Caco-2 (cell line): Measurements from ENCODE around the gene PLD2. TPM values are rescaled to one million over a fixed set of nuclear protein-coding genes. Genes with fewer than 3 reads are reported as not detected.

Source experiments
- BruUV-seq: library from RNA; stranded (reverse); fragments of 400-500 nt; replicated peaks from 2 replicates; lab custom pipeline; 2021; lab: Mats Ljungman, UMichigan
- CTCF ChIA-PET: fragments of 300-600 bp; sonication (Branson Sonifier 250); formaldehyde crosslinking; loops from one replicate; lab custom pipeline; 2022; ENCODE audit warnings: antibody characterized with exemption; lab: Charles Lee
- POLR2A ChIA-PET: fragments of 300-600 bp; sonication (Branson Sonifier 250); formaldehyde crosslinking; loops from one replicate; lab custom pipeline; 2022; ENCODE audit warnings: antibody characterized with exemption; lab: Charles Lee
- DNase-seq, 2 experiments: peaks; one replicate each; pipeline versions ENCODE4 v3.0.0 to v3.0.0-alpha.2; 2020 to 2022
- H3K27me3 ChIP-seq: replicated peaks from 2 replicates; pipeline ENCODE4 v1.6.0; 2011; ENCODE audit warnings: low read length; ENCODE audit not compliant: control insufficient read depth, insufficient read depth
- H3K36me3 ChIP-seq: 2 replicates; pipeline ENCODE4 v1.5.1; 2011; ENCODE audit warnings: low read length; ENCODE audit not compliant: control insufficient read depth, insufficient read depth
- H3K4me1 ChIP-seq: fragments of 250-450 bp; sonication (Bioruptor Pico); 2 replicates; pipeline ENCODE4 v1.5.1; 2020; ENCODE audit warnings: mild to moderate bottlenecking
- H3K4me3 ChIP-seq: 2 replicates; pipeline ENCODE4 v1.5.1; 2011; ENCODE audit warnings: low read depth, mild to moderate bottlenecking, control low read depth, low read length
- H3K9me3 ChIP-seq: fragments of 250-450 bp; sonication (Bioruptor Pico); 2 replicates; pipeline ENCODE4 v1.5.1; 2020; ENCODE audit warnings: mild to moderate bottlenecking, moderate library complexity
- H3K27ac Mint-ChIP-seq: one replicate; pipeline ENCODE4 v1.8.0; 2022; ENCODE audit warnings: mixed read lengths; ENCODE audit not compliant: unreplicated experiment
- H3K27me3 Mint-ChIP-seq: one replicate; pipeline ENCODE4 v1.8.0; 2022; ENCODE audit warnings: mixed read lengths; ENCODE audit not compliant: insufficient read depth, unreplicated experiment
- H3K36me3 Mint-ChIP-seq: one replicate; pipeline ENCODE4 v1.8.0; 2022; ENCODE audit warnings: mild to moderate bottlenecking, mixed read lengths; ENCODE audit not compliant: insufficient read depth, unreplicated experiment
- H3K4me1 Mint-ChIP-seq: one replicate; pipeline ENCODE4 v1.8.0; 2022; ENCODE audit warnings: low read depth, mixed read lengths; ENCODE audit not compliant: unreplicated experiment
- H3K4me3 Mint-ChIP-seq: one replicate; pipeline ENCODE4 v1.8.0; 2022; ENCODE audit warnings: mild to moderate bottlenecking, moderate library complexity, mixed read lengths; ENCODE audit not compliant: unreplicated experiment
- H3K9me3 Mint-ChIP-seq: one replicate; pipeline ENCODE4 v1.8.0; 2022; ENCODE audit warnings: mixed read lengths; ENCODE audit not compliant: unreplicated experiment
- intact Hi-C: fragments of 100-400 bp; cut with micrococcal nuclease; formaldehyde crosslinking; loops from one replicate; pipeline ENCODE4 v1.10.0; 2022; ENCODE audit not compliant: unreplicated experiment
- total RNA-seq: library from RNA; stranded (reverse); gene quantifications from 2 replicates; pipeline ENCODE4 v1.2.3, GENCODE V29; 2022
- TF ChIP-seq, protein P1 (sequence below), 2 experiments: fragments of 200-600 bp in 1 of 2; IDR thresholded peaks; 1 replicate in 1 of 2; 2 replicates in 1 of 2; pipeline versions ENCODE4 v1.5.1 to v1.8.0; 2011 to 2022; ENCODE audit warnings: antibody characterized with exemption in 1 of 2, control low read depth in 1 of 2, inconsistent platforms in 1 of 2, low read depth in 1 of 2, low read length in 1 of 2, mild to moderate bottlenecking in 1 of 2, moderate library complexity in 1 of 2; ENCODE audit not compliant: insufficient read depth in 1 of 2, severe bottlenecking in 1 of 2, unreplicated experiment in 1 of 2

Gene PLD2
- total RNA-seq, 1 experiment from 2014 or later: 47.2 TPM

DNA sequence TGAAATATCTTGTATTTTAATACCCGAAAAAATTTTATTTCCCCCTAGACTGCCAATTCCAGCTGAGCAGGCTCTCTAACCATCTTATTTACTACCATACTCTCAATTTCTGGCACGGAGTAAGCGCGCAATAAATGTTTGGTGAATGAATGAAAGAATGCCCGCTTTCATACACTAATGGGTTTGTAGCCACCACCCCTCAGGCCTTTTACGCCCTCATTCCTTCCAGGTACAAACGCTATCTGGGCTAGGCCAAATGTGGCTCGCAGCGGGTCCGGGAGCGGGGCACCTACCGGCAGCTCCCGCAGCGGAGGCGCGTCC, 536 bp upstream of the PLD2 start:
- no peaks in the 10 kb centered on the region for H3K4me1 ChIP-seq
- TF ChIP-seq, protein P1, sequence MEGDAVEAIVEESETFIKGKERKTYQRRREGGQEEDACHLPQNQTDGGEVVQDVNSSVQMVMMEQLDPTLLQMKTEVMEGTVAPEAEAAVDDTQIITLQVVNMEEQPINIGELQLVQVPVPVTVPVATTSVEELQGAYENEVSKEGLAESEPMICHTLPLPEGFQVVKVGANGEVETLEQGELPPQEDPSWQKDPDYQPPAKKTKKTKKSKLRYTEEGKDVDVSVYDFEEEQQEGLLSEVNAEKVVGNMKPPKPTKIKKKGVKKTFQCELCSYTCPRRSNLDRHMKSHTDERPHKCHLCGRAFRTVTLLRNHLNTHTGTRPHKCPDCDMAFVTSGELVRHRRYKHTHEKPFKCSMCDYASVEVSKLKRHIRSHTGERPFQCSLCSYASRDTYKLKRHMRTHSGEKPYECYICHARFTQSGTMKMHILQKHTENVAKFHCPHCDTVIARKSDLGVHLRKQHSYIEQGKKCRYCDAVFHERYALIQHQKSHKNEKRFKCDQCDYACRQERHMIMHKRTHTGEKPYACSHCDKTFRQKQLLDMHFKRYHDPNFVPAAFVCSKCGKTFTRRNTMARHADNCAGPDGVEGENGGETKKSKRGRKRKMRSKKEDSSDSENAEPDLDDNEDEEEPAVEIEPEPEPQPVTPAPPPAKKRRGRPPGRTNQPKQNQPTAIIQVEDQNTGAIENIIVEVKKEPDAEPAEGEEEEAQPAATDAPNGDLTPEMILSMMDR (IDR thresholded peaks at IDR 0.05; ENCODE audit: insufficient read depth in 1 of 2, low read depth in 1 of 2, low read length in 1 of 2, severe bottlenecking in 1 of 2, unreplicated experiment in 1 of 2): no peak
- DNase-seq: no peak
- ChIA-PET CTCF (interaction anchor here (0.5 to 1.6 kb wide), 3 partner anchors 16 to 110 kb away, joined by 3 to 9 read pairs (median 4); partner anchors contain the start of gene ARRB2), POLR2A (interaction anchor here (0.5 to 1.0 kb wide), 3 partner anchors 10 to 144 kb away, joined by 4 to 5 read pairs (median 4); partner anchors contain the start of gene PSMB6)
- no peaks in the 10 kb centered on the region for H3K36me3 ChIP-seq
- no peaks in the 10 kb centered on the region for H3K27me3 Mint-ChIP-seq
- no peaks in the 10 kb centered on the region for H3K4me1 Mint-ChIP-seq
- peak overlapping the region; percentile 55 for H3K4me3 ChIP-seq
- H3K9me3 Mint-ChIP-seq: no peaks in the 10 kb centered on the region
- H3K36me3 Mint-ChIP-seq: peaks cover 15% of the 10 kb centered on the region
- no TSS peak for BruUV-seq
- no peaks in the 10 kb centered on the region for H3K27me3 ChIP-seq
- intact Hi-C loops: no loop called here
- H3K27ac Mint-ChIP-seq: no peak overlapping the region
- H3K9me3 ChIP-seq: no peaks in the 10 kb centered on the region
- peak overlapping the region; percentile 51 for H3K4me3 Mint-ChIP-seq

DNA sequence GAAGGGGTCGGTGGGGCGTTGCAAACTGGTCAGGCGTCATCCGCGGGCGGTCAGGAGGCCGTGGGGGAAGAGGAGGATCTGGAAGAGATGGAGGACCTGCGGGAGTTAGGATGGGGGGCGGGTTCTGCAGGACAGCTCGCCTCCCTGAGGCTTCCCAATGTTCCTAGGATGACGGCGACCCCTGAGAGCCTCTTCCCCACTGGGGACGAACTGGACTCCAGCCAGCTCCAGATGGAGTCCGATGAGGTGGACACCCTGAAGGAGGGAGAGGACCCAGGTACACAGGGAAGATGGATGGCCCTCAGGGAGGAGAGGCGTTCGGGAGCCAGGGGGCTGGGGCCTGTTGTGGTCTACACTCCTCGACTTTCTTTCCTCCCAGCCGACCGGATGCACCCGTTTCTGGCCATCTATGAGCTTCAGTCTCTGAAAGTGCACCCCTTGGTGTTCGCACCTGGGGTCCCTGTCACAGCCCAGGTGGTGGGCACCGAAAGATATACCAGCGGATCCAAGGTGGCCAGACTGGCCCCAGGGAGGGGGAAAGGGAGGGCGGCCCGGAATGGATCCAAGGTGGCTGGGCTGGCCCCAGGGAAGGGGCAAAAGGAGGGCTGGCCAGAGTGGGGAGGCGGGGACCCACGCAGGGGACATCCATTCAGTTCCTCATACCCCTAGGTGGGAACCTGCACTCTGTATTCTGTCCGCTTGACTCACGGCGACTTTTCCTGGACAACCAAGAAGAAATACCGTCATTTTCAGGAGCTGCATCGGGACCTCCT, 839 bp downstream of the PLD2 start:
- ChIA-PET POLR2A (no interaction called here), CTCF (no interaction called here)
- H3K4me3 ChIP-seq: peak overlapping the region; percentile 57
- Mint-ChIP-seq H3K4me3 (peak overlapping the region; percentile 74), H3K27me3 (no peaks in the 10 kb centered on the region), H3K9me3 (no peaks in the 10 kb centered on the region), H3K27ac (no peak overlapping the region), H3K4me1 (no peaks in the 10 kb centered on the region), H3K36me3 (peaks cover 21% of the 10 kb centered on the region)
- no peaks in the 10 kb centered on the region for H3K4me1 ChIP-seq
- no peaks in the 10 kb centered on the region for H3K36me3 ChIP-seq
- TF ChIP-seq, protein P1 (IDR thresholded peaks at IDR 0.05; ENCODE audit: insufficient read depth in 1 of 2, low read depth in 1 of 2, low read length in 1 of 2, severe bottlenecking in 1 of 2, unreplicated experiment in 1 of 2): no peak
- no peak for DNase-seq
- H3K9me3 ChIP-seq: no peaks in the 10 kb centered on the region
- intact Hi-C loops: no loop called here
- TSS peak; percentile 29 for BruUV-seq
- no peaks in the 10 kb centered on the region for H3K27me3 ChIP-seq

DNA sequence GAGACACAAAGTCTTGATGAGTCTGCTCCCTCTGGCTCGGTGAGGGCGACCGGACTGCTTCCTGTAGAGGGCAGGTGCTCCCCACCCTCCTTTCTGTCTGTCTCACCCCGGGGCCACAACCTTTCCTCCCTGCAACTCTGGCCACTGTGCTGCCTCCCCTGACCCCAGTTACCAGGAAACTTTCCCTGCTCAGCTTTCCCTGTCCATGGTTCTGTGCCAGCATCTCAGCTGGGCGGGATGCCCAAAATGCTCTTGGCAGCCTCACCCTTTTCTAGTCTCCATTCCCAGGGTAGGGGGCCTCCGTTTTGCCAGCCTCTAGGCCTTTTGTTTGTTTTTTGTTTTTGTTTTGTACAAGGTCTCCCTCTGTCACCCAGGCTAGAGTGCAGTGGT, 1.4 kb downstream of the PLD2 start:
- POLR2A ChIA-PET: no interaction called here
- no TSS peak for BruUV-seq
- no peak overlapping the region for H3K27ac Mint-ChIP-seq
- H3K4me1 Mint-ChIP-seq: no peaks in the 10 kb centered on the region
- no peak overlapping the region for H3K4me3 ChIP-seq
- peaks cover 23% of the 10 kb centered on the region for H3K36me3 Mint-ChIP-seq
- H3K36me3 ChIP-seq: no peaks in the 10 kb centered on the region
- peak overlapping the region; percentile 74 for H3K4me3 Mint-ChIP-seq
- no peak for DNase-seq
- no peaks in the 10 kb centered on the region for H3K9me3 Mint-ChIP-seq
- no peaks in the 10 kb centered on the region for H3K9me3 ChIP-seq
- no peaks in the 10 kb centered on the region for H3K4me1 ChIP-seq
- TF ChIP-seq, protein P1 (IDR thresholded peaks at IDR 0.05; ENCODE audit: insufficient read depth in 1 of 2, low read depth in 1 of 2, low read length in 1 of 2, severe bottlenecking in 1 of 2, unreplicated experiment in 1 of 2): no peak
- CTCF ChIA-PET: no interaction called here
- H3K27me3 Mint-ChIP-seq: no peaks in the 10 kb centered on the region
- H3K27me3 ChIP-seq: no peaks in the 10 kb centered on the region
- intact Hi-C loops: no loop called here
